ENCODE results near the gene ATP6V0C. TPM values are rescaled to one million over a fixed set of nuclear protein-coding genes. Genes with fewer than 3 reads are reported as not detected.

The ATP6V0C gene
- total and polyA plus RNA-seq, 2 of the 13 experiments (the other 11 are each of a cell fraction or from before 2014, with no cell fraction given) = 10.4 to 20.1 TPM

DNA sequence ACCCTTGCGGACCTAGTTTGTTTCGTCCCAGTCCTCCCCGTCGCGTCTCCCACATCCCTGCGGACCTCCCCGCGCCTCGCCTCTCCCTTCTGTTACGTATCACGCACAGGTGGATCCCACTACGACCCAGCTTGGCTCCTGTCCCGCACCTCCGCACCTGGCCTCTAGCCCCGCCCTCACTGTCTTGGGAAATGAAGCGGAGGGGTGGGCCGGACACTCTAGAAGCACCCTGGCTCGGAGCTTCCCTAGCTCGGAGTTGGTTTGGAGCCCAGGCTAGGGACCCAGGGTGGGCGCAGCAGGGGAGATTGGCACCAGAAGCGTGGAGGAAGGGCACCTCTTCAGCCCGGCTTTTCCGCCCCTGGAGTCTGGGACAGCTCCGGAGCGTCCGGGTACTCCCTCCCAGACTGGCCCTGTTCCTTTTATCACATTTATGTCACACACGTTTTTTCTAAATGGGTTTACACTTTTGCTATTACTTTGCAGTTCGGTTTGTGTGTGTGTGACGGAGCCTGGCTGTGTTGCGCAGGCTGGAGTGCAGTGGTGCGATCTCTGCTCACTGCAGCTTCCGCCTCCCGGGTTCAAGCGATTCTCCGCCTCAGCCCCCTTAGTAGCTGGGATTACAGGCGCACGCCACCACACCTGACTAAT is 18.9 kb downstream of the ATP6V0C start (continued):
- TF ChIP-seq, protein P1, sequence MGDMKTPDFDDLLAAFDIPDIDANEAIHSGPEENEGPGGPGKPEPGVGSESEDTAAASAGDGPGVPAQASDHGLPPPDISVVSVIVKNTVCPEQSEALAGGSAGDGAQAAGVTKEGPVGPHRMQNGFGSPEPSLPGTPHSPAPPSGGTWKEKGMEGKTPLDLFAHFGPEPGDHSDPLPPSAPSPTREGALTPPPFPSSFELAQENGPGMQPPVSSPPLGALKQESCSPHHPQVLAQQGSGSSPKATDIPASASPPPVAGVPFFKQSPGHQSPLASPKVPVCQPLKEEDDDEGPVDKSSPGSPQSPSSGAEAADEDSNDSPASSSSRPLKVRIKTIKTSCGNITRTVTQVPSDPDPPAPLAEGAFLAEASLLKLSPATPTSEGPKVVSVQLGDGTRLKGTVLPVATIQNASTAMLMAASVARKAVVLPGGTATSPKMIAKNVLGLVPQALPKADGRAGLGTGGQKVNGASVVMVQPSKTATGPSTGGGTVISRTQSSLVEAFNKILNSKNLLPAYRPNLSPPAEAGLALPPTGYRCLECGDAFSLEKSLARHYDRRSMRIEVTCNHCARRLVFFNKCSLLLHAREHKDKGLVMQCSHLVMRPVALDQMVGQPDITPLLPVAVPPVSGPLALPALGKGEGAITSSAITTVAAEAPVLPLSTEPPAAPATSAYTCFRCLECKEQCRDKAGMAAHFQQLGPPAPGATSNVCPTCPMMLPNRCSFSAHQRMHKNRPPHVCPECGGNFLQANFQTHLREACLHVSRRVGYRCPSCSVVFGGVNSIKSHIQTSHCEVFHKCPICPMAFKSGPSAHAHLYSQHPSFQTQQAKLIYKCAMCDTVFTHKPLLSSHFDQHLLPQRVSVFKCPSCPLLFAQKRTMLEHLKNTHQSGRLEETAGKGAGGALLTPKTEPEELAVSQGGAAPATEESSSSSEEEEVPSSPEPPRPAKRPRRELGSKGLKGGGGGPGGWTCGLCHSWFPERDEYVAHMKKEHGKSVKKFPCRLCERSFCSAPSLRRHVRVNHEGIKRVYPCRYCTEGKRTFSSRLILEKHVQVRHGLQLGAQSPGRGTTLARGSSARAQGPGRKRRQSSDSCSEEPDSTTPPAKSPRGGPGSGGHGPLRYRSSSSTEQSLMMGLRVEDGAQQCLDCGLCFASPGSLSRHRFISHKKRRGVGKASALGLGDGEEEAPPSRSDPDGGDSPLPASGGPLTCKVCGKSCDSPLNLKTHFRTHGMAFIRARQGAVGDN (CRISPR knock-in tag; IDR thresholded peaks at IDR 0.05) = peak; percentile 47; the same call in 1 of the 2 replicates
- TF ChIP-seq XRCC5 (optimal IDR thresholded peaks at IDR 0.05; ENCODE audit: low read length) (peak; percentile 38), ZNF589 (CRISPR knock-in tag; conservative IDR thresholded peaks at IDR 0.05) (no peak), SYNCRIP (IDR thresholded peaks at IDR 0.05; ENCODE audit: insufficient read depth, low read depth, low read length) (no peak), NCOR1 (IDR thresholded peaks at IDR 0.05; ENCODE audit: borderline replicate concordance, low read length) (no peak), ERF (CRISPR knock-in tag; IDR thresholded peaks at IDR 0.05) (0 out of 2 replicates have a peak, but pooled peaks have one; percentile 28), ZNF232 (CRISPR knock-in tag; IDR thresholded peaks at IDR 0.05; ENCODE audit: borderline replicate concordance) (peak; percentile 69; the same call in 1 of the 2 replicates), RXRB (CRISPR knock-in tag; IDR thresholded peaks at IDR 0.05; ENCODE audit: borderline replicate concordance) (0 out of 2 replicates have a peak, but pooled peaks have one; percentile 28), ZNF775 (CRISPR knock-in tag; IDR thresholded peaks at IDR 0.05; ENCODE audit: borderline replicate concordance) (no peak), ZNF3 (CRISPR knock-in tag; IDR thresholded peaks at IDR 0.05) (no peak)
- TF ChIP-seq, protein P2, sequence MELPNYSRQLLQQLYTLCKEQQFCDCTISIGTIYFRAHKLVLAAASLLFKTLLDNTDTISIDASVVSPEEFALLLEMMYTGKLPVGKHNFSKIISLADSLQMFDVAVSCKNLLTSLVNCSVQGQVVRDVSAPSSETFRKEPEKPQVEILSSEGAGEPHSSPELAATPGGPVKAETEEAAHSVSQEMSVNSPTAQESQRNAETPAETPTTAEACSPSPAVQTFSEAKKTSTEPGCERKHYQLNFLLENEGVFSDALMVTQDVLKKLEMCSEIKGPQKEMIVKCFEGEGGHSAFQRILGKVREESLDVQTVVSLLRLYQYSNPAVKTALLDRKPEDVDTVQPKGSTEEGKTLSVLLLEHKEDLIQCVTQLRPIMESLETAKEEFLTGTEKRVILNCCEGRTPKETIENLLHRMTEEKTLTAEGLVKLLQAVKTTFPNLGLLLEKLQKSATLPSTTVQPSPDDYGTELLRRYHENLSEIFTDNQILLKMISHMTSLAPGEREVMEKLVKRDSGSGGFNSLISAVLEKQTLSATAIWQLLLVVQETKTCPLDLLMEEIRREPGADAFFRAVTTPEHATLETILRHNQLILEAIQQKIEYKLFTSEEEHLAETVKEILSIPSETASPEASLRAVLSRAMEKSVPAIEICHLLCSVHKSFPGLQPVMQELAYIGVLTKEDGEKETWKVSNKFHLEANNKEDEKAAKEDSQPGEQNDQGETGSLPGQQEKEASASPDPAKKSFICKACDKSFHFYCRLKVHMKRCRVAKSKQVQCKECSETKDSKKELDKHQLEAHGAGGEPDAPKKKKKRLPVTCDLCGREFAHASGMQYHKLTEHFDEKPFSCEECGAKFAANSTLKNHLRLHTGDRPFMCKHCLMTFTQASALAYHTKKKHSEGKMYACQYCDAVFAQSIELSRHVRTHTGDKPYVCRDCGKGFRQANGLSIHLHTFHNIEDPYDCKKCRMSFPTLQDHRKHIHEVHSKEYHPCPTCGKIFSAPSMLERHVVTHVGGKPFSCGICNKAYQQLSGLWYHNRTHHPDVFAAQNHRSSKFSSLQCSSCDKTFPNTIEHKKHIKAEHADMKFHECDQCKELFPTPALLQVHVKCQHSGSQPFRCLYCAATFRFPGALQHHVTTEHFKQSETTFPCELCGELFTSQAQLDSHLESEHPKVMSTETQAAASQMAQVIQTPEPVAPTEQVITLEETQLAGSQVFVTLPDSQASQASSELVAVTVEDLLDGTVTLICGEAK (IDR thresholded peaks at IDR 0.05) = no peak
- TF ChIP-seq, protein P2 (CRISPR knock-in tag; IDR thresholded peaks at IDR 0.05) = no peak; the same call in 1 of the 2 replicates
- TF ChIP-seq, protein P3, sequence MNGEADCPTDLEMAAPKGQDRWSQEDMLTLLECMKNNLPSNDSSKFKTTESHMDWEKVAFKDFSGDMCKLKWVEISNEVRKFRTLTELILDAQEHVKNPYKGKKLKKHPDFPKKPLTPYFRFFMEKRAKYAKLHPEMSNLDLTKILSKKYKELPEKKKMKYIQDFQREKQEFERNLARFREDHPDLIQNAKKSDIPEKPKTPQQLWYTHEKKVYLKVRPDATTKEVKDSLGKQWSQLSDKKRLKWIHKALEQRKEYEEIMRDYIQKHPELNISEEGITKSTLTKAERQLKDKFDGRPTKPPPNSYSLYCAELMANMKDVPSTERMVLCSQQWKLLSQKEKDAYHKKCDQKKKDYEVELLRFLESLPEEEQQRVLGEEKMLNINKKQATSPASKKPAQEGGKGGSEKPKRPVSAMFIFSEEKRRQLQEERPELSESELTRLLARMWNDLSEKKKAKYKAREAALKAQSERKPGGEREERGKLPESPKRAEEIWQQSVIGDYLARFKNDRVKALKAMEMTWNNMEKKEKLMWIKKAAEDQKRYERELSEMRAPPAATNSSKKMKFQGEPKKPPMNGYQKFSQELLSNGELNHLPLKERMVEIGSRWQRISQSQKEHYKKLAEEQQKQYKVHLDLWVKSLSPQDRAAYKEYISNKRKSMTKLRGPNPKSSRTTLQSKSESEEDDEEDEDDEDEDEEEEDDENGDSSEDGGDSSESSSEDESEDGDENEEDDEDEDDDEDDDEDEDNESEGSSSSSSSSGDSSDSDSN (CRISPR knock-in tag; IDR thresholded peaks at IDR 0.05) = 0 out of 2 replicates have a peak, but pooled peaks have one; percentile 8
